ENCODE data around the gene ATAD1.

ATAD1 gene

DNA sequence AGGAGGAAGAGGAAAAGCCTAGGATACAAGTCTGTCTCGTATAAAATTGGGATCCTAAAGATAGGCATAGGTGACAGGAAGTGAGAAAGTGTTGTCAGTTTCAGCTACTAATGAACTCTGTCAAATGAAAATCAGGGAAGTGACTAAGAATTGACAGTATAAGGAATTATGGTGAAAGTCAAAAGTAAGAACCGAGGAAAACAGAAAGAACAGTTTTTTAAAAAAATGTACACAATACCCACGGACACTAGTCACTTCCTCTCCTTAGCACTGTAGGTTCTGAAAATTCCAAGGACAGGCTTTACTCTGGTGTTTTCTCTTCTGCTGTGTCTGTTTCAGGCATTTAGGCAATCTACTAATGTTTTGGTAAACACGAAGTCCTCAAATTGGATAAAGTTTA lies 42.3 kb downstream of the ATAD1 start:
- peaks cover 10% of the 10 kb centered on the region for H3K4me1 ChIP-seq (ENCODE audit: low read length)
- peaks cover 12% of the 10 kb centered on the region for H3K36me3 ChIP-seq (replicated peaks; ENCODE audit: low read depth, low read length)
- H3K27ac ChIP-seq (ENCODE audit: low read length) = peak overlapping the region; percentile 21; the same call in 1 of the 2 replicates
- no peak overlapping the region for H3K4me2 ChIP-seq (ENCODE audit: low read length)
- TF ChIP-seq EZH2phosphoT487 (IDR thresholded peaks at IDR 0.05; ENCODE audit: low read depth) = no peak
- TF ChIP-seq, protein P1, sequence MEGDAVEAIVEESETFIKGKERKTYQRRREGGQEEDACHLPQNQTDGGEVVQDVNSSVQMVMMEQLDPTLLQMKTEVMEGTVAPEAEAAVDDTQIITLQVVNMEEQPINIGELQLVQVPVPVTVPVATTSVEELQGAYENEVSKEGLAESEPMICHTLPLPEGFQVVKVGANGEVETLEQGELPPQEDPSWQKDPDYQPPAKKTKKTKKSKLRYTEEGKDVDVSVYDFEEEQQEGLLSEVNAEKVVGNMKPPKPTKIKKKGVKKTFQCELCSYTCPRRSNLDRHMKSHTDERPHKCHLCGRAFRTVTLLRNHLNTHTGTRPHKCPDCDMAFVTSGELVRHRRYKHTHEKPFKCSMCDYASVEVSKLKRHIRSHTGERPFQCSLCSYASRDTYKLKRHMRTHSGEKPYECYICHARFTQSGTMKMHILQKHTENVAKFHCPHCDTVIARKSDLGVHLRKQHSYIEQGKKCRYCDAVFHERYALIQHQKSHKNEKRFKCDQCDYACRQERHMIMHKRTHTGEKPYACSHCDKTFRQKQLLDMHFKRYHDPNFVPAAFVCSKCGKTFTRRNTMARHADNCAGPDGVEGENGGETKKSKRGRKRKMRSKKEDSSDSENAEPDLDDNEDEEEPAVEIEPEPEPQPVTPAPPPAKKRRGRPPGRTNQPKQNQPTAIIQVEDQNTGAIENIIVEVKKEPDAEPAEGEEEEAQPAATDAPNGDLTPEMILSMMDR (IDR thresholded peaks at IDR 0.05; ENCODE audit: low read depth, low read length) = no peak
- H3K79me2 ChIP-seq (ENCODE audit: low read length) = no peaks in the 10 kb centered on the region
- H3K27me3 ChIP-seq (ENCODE audit: low read depth, low read length) = no peaks in the 10 kb centered on the region
- no peaks in the 10 kb centered on the region for H3K9me3 ChIP-seq (ENCODE audit: insufficient read depth, low read length)
- H3K4me3 ChIP-seq (ENCODE audit: low read length) = no peak overlapping the region
- no peaks in the 10 kb centered on the region for H4K20me1 ChIP-seq (ENCODE audit: insufficient read depth, low read length)
- H2AFZ ChIP-seq (ENCODE audit: low read depth, low read length) = no peak overlapping the region
- no peak overlapping the region for H3K9ac ChIP-seq (ENCODE audit: low read length)

DNA sequence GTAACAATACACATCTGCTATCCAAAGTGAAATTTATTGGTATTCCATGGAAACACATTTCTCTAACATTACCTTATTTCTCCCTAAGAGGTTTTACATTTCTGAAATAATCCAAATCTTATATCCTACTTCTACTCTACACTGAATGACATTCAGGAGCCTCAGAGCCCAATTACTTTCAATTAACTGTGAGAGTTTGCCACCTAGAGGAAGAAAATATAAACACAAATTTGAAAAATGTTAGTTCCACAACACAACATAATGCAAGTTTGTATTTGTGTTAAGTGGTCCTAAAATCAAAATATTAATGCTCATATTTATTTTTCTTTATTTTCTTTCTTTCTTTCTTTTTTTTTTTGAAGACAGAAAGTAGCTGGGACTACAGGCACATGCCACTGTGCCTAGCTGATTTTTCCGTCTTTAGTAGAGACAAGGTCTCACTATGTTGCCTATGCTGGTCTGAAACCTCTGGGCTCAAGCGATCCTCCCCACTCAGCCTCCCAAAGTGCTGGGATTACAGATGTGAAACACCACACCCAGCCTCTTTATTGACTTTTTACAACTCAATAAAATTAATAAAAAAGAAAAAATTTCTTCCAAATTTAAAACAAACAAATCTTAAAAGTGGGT lies 46.0 kb downstream of the ATAD1 start:
- Histone ChIP-seq H3K27ac (ENCODE audit: low read length) (no peak overlapping the region), H3K9me3 (ENCODE audit: insufficient read depth, low read length) (no peaks in the 10 kb centered on the region), H3K79me2 (ENCODE audit: low read length) (no peaks in the 10 kb centered on the region), H3K4me2 (ENCODE audit: low read length) (no peak overlapping the region), H3K9ac (ENCODE audit: low read length) (no peak overlapping the region), H3K27me3 (ENCODE audit: low read depth, low read length) (no peaks in the 10 kb centered on the region), H4K20me1 (ENCODE audit: insufficient read depth, low read length) (no peaks in the 10 kb centered on the region), H3K4me1 (ENCODE audit: low read length) (peaks cover 13% of the 10 kb centered on the region), H3K36me3 (replicated peaks; ENCODE audit: low read depth, low read length) (peaks cover 6% of the 10 kb centered on the region), H2AFZ (ENCODE audit: low read depth, low read length) (no peak overlapping the region), H3K4me3 (ENCODE audit: low read length) (no peak overlapping the region)
- TF ChIP-seq EZH2phosphoT487 (IDR thresholded peaks at IDR 0.05; ENCODE audit: low read depth) = no peak
- TF ChIP-seq, protein P1 (IDR thresholded peaks at IDR 0.05; ENCODE audit: low read depth, low read length) = peak; percentile 54

DNA sequence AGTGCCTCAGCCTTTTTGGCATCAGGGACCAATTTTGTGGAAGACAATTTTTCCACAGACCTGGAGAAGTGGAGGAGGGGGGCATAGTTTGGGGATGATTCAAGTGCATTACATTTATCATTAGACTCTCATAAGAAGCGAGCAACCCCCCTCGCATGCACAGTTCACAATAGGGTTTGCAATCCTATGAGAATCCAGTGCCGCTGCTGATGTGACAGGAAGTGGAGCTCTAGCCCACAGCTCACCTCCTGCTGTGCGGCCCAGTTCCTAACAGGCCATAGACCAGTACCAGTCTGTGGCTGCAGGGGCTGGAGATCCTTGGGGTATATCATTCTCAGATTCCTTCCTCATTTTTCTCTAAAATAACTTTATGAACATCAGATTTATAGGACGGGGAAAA lies 50.8 kb downstream of the ATAD1 start:
- 0 out of 2 replicates have a peak, but pooled peaks cover 3% of the 10 kb centered on the region for H3K4me1 ChIP-seq (ENCODE audit: low read length)
- no peaks in the 10 kb centered on the region for H3K9me3 ChIP-seq (ENCODE audit: insufficient read depth, low read length)
- TF ChIP-seq, protein P1 (IDR thresholded peaks at IDR 0.05; ENCODE audit: low read depth, low read length) = no peak
- no peaks in the 10 kb centered on the region for H3K27me3 ChIP-seq (ENCODE audit: low read depth, low read length)
- H2AFZ ChIP-seq (ENCODE audit: low read depth, low read length) = no peak overlapping the region
- no peak overlapping the region for H3K27ac ChIP-seq (ENCODE audit: low read length)
- H3K9ac ChIP-seq (ENCODE audit: low read length) = no peak overlapping the region
- no peak overlapping the region for H3K4me2 ChIP-seq (ENCODE audit: low read length)
- H3K4me3 ChIP-seq (ENCODE audit: low read length) = no peak overlapping the region
- no peaks in the 10 kb centered on the region for H3K79me2 ChIP-seq (ENCODE audit: low read length)
- peaks cover 4% of the 10 kb centered on the region for H3K36me3 ChIP-seq (replicated peaks; ENCODE audit: low read depth, low read length)
- H4K20me1 ChIP-seq (ENCODE audit: insufficient read depth, low read length) = no peaks in the 10 kb centered on the region

DNA sequence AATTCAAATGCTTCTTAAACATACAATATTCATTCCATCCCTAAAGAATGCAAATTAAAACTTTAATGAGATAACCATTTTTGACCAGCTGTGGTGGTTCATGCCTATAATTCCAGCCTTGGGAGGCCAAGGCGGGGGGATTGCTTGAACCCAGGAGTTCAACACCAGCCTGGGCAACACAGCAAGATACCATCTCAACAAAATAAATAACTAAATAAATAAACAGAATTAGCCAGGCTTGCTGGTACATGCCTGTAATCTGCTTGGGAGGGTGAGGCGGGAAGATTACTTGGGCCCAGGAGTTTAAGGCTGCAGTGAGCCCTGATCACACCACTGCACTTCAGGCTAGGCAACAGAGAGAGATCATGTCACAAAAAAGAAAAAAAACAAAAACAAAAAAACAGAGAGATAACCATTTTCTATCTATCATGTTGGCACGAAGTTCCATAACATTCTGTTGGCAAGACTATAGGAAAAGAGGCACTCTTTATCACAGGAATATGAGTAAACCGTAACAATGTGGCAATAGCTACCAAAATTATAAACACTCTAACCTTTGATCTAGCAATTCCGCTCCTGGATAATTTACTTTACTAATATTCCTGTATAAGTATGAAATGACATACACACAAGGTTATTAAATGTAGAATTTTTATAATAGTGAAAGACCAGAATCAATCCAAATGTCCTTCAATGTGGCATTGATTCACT lies 52.2 kb downstream of the ATAD1 start:
- no peaks in the 10 kb centered on the region for H3K9me3 ChIP-seq (ENCODE audit: insufficient read depth, low read length)
- H3K4me2 ChIP-seq (ENCODE audit: low read length) = no peak overlapping the region
- no peaks in the 10 kb centered on the region for H3K79me2 ChIP-seq (ENCODE audit: low read length)
- no peak overlapping the region for H2AFZ ChIP-seq (ENCODE audit: low read depth, low read length)
- H3K27me3 ChIP-seq (ENCODE audit: low read depth, low read length) = no peaks in the 10 kb centered on the region
- H3K4me1 ChIP-seq (ENCODE audit: low read length) = 0 out of 2 replicates have a peak, but pooled peaks cover 3% of the 10 kb centered on the region
- no peaks in the 10 kb centered on the region for H4K20me1 ChIP-seq (ENCODE audit: insufficient read depth, low read length)
- no peak for TF ChIP-seq EZH2phosphoT487 (IDR thresholded peaks at IDR 0.05; ENCODE audit: low read depth)
- TF ChIP-seq, protein P1 (IDR thresholded peaks at IDR 0.05; ENCODE audit: low read depth, low read length) = no peak
- H3K27ac ChIP-seq (ENCODE audit: low read length) = no peak overlapping the region
- H3K36me3 ChIP-seq (replicated peaks; ENCODE audit: low read depth, low read length) = peaks cover 4% of the 10 kb centered on the region
- no peak overlapping the region for H3K9ac ChIP-seq (ENCODE audit: low read length)
- H3K4me3 ChIP-seq (ENCODE audit: low read length) = no peak overlapping the region
